K562 treated with DMSO at 1 percent for 4 hours (cell line): ENCODE measurements around the gene LCP2. TPM values are rescaled to one million over a fixed set of nuclear protein-coding genes. Genes with fewer than 3 reads are reported as not detected.

ENCODE experiments used
- total RNA-seq: library from RNA; unstranded; fragments of 300-600 nt; gene quantifications from 2 replicates; pipeline ENCODE4 v1.2.3, GENCODE V29; 2022; ENCODE audit not compliant: insufficient read depth

The LCP2 gene
- total RNA-seq = 8.1 and 9.5 TPM in 2 replicates

DNA sequence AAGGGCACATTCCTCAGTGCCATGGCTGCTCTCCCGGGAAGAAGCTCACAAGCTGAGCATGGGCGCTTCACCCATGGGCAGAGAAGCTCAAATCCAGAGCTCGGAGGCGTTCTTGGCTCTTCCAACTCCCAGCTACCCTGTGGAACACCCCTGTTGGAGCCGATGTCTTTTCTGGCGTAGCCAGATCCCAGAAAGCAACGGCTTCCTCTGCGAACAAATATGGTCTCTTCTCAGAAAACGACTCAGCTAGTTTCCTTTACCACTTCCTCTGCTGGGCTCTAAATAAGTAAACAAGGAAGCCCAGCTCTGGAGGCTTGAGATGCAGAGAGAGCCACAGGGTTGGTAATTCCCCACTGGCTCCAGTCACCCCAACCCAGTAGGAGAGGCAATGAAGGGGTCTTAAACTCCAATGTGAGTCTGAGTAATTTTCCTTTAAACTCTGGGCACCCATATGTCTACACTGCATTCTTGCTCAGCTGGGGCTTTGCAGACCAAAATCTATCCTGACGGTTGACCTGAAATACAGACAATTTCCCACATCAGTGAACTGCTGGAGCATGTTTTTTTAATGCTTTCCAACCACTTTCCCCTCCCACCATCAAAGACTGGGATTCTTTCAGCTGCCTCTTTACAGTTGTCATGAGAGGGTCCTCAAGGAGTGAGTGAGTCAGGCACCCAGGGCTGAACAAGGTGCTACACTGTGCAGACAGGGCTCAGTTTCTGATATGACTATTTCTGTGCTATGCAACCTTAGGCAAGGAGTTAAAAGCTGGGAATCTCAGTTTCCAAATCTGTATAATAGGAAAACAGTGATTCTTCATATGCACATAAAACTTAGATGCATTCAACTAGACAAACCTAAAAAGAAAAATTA lies at the start of gene LCP2:
LCP2 (minus strand) TSS at position 189 of the 874 bp plus-strand sequence; CDS start at position 23, 166 bp downstream.

DNA sequence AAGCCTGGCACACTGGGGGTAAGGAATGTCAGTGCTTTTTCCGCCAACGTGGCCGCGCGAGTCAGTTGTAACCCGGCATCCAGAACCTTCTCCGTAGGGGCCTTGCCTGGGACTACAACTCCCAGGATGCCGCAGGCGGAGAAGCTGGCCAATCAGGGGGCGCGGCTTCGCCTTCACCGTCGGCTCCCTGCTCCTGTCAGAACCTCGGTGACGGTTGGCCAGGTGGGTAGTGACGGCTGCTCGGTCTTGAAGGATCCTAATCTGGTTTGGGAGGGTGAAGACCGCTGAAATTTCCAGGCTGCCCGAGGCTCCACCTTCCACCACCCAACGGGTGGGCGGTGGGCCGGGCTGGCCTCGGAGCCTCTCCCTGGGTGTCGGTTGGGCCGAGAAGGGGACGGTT lies 64.8 kb downstream of the LCP2 start, which contains the start of gene C5orf58:
C5orf58 (plus strand) TSS at position 200 of the 400 bp plus-strand sequence. CDS start 1,992 bp downstream, outside the sequence.

Other genes starting within 250 kb of the LCP2 start
- not detected in 2 replicates for gene FOXI1, start 191.9 kb downstream of the LCP2 start, total RNA-seq
- 5.6 and 16.8 TPM in 2 replicates for gene C5orf58, start 64.8 kb downstream of the LCP2 start, total RNA-seq
- gene KCNMB1, start 91.6 kb upstream of the LCP2 start, total RNA-seq = not detected in 2 replicates
- not detected in 2 replicates for gene KCNIP1, start 206.2 kb upstream of the LCP2 start, total RNA-seq